D721Med (cell line): ENCODE data around the gene PIBF1.
"Not testable (repeated sequence)": the region's sequence is repeated elsewhere in the genome, so short reads cannot be mapped to it uniquely, and the experiment has no call there.

Source experiments
- DNase-seq: peaks from one replicate; pipeline ENCODE4 v3.0.0; 2011; ENCODE audit warnings: low spot score; ENCODE audit not compliant: insufficient read length
- FAIRE-seq: peaks from 2 replicates; lab custom pipeline; 2011; peaks lifted over from hg19 to GRCh38; lab: Jason Lieb, UNC
- TF ChIP-seq, protein P1 (sequence below): IDR thresholded peaks from 2 replicates; pipeline ENCODE4 v1.5.1; 2012; ENCODE audit warnings: mild to moderate bottlenecking, control low read depth; ENCODE audit not compliant: insufficient read depth; ENCODE audit errors: missing control alignments

Gene PIBF1

DNA sequence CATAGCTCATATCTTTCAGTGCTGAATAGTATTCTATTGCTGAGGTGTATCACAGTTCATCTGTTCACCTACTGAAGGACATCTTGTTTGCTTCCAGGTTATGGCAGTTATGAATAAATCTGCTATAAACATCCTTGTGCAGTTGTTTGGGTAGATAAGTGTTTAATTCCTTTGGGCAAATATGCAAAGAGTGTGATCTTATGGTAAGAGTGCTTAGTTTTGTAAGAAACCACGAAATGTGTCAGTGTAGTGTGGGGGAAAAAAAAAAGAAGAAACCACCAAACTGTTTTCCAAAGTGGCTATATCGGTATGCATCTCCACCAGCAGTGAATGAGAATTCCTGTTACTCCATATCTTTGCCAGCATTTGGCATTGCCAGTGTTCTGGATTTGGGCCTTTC lies 93.3 kb downstream of the PIBF1 start:
- TF ChIP-seq, protein P1, sequence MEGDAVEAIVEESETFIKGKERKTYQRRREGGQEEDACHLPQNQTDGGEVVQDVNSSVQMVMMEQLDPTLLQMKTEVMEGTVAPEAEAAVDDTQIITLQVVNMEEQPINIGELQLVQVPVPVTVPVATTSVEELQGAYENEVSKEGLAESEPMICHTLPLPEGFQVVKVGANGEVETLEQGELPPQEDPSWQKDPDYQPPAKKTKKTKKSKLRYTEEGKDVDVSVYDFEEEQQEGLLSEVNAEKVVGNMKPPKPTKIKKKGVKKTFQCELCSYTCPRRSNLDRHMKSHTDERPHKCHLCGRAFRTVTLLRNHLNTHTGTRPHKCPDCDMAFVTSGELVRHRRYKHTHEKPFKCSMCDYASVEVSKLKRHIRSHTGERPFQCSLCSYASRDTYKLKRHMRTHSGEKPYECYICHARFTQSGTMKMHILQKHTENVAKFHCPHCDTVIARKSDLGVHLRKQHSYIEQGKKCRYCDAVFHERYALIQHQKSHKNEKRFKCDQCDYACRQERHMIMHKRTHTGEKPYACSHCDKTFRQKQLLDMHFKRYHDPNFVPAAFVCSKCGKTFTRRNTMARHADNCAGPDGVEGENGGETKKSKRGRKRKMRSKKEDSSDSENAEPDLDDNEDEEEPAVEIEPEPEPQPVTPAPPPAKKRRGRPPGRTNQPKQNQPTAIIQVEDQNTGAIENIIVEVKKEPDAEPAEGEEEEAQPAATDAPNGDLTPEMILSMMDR = no peak
- no peak for DNase-seq
- no peak for FAIRE-seq

DNA sequence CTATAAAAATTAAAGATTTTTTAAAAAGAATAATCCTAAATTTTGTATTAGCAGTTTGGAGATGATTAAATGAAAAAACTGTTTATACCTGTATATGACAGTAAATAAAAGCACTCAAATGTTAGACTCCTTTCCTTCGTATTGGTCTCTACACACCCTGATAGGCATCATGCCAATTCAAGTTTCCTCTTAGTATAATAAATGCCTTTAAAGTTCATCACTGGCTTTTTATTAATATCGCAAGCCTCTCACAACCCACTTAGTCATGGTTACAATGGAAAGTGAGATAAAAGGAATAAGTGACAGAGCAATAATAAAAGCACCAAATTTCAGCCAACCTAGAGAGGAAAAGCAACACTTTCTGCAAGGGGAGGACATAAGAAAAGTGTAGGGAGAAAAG lies 102.2 kb downstream of the PIBF1 start:
- DNase-seq (no peak), FAIRE-seq (no peak)
- TF ChIP-seq, protein P1 = no peak

DNA sequence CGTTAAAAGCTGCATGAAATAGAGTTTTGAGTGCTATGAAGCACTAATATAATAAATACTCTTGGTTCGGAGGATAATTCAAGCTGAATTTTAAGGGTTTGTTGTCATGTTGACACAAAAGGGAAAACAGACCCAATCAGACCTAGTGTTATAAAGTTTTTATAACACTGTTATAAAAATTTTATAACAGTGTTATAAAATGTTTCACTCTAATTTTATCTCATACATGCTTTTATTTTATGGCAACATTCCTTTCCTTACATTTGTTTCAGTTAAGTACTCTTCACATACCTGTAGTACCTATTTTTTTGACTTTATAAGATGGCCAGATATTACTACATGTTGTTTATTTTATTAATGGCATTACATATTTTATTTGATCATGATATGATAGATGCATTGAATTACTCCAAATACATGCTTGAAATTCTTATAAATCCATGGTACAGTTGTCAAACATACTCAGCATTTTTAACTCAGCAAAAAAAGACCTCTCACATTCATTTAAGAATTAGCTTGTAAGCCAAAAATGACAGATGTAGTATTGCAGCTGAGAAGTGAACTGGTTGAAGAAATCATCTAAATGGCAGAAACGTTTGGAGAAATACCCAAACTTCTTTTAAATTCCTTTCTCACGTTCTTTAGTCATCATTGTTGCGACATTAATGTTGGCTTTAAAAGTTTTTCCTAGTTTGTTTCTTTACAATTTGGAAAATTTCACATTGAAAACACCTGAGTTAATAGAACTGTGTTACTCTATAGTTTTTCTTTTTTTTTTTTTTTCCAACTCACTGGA lies 104.5 kb downstream of the PIBF1 start:
- TF ChIP-seq, protein P1 = no peak
- DNase-seq (no peak), FAIRE-seq (no peak)

DNA sequence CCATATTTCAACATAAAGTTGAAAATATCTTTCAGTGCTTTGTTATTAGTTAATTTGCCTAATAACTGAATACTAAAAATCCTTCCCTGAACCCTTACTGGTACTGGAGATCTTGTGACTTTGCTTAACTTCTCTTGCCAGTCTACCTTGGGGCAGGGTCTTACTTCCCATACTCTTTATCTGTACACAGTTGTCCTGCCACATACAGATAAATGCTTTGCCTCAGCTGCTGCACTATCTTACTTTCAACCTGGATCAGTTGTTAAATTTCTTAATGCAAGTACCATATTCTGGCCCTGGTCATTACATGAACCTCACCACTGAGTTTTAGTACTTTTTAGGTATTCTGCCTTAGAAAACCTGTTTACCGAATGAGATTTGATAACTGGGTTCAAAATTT lies 107.6 kb downstream of the PIBF1 start:
- DNase-seq (no peak), FAIRE-seq (no peak)

DNA sequence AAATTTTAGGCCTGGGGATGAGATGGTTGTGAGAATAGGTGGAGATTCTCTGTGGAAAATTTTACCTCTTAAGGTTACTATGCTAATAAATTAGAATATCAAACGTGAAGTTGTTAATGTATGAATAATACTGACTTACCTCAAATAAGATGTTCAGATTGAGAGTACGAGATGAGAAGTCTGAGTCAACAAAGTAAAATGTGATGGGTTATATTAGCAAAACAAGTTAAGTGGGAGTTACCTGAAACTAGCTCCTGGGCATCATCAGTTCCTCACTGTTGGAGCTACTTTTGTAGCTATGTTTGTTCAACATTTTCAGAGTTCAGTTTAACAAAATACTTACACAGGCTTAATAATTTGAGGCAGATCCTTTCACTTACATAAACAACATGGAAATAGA lies 108.6 kb downstream of the PIBF1 start:
- no peak for DNase-seq
- FAIRE-seq = peak; percentile 71
- TF ChIP-seq, protein P1 = no peak

More for the DNA sequence above, 107.6 kb downstream of the PIBF1 start:
- TF ChIP-seq, protein P1 = no peak

DNA sequence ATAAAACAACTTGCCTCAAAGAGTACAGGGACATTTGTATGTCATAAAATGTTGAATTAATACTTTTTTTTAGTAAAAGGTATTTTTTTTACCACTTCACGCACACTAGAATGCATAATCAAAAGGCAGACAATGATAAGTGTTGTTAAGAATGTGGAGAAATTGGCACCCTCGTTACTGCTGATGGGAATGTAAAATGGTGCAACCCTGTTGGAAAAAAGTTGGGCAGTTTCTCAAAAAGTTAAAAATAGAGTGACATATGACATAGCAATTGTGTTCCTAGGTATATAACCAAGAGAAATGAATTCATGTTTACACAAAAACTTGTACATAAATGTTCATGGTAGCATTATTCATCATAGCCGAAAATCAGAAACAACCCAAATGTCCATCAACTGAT lies 109.5 kb downstream of the PIBF1 start:
- TF ChIP-seq, protein P1 = no peak
- FAIRE-seq = no peak
- no peak for DNase-seq

DNA sequence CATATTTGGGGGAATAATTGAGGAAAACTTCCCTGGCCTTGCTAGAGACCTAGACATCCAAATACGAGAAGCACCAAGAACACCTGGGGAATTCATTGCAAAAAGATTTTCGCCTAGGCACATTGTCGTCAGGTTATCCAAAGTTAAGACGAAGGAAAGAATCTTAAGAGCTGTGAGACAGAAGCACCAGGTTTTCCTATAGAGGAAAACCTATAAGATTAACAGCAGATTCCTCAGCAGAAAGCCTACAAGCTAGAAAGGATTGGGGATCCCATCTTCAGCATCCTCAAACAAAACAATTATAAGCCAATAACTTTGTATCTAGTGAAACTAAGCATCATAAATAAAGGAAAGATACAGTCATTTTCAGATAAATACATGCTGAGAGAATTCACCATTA lies 114.9 kb downstream of the PIBF1 start:
- TF ChIP-seq, protein P1 = no peak
- DNase-seq = no peak
- no peak for FAIRE-seq

DNA sequence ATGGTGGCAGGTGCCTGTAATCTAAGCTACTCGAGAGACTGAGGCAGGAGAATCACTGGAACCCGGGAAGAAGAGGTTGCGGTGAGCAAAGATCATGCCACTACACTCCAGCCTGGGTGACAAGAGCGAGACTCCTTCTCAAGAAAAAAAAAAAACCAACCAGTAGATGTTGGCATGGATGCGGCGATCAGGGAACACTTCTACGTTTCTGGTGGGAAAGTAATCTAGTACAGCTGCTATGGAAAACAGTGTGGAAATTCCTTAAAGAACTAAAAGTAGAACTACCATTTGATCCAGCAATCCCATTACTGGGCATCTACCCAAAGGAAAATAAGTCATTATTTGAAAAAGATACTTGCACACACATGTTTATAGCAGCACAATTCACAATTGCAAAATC lies 119.6 kb downstream of the PIBF1 start:
- FAIRE-seq, DNase-seq: not testable (repeated sequence)
